ENCODE data around the gene ZCWPW1.
"Not testable (repeated sequence)": the region's sequence is repeated elsewhere in the genome, so short reads cannot be mapped to it uniquely, and the experiment has no call there.

The ZCWPW1 gene

DNA sequence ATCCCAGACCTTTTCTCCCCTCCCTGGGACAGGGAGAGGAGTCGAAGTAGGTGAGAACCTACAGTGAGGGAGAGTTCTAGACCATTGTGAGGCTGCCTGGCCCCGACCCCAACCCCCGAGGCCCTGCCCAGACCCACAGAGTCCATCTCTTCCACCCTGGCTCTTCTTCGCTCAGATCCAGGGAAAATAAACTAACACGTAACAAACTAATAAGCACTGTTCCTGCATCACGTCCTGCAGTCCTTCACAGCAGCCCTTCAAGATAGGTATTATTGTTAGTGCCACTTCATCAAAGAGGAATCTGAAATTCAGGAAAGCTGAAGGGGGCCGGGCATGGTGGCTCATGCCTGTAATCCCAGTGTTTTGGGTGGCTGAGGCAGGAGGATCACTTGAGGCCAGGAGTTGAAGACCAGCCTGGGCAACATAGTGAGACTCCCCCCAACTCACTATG is 35.7 kb upstream of the ZCWPW1 start, which contains the start of gene SPACDR:
SPACDR (minus strand) TSS at position 51 of the 451 bp plus-strand sequence. CDS start 235 bp downstream, outside the sequence.
- Histone ChIP-seq H3K36me3 (replicated peaks) (peaks cover 21% of the 10 kb centered on the region), H3K27me3 (replicated peaks) (no peaks in the 10 kb centered on the region), H3K4me3 (ENCODE audit: low read depth, low read length) (no peak within 1 kb of the TSS), H3K27ac (no peak within 1 kb of the TSS)
- DNase-seq: peak; percentile 27
- TF ChIP-seq, protein P1, sequence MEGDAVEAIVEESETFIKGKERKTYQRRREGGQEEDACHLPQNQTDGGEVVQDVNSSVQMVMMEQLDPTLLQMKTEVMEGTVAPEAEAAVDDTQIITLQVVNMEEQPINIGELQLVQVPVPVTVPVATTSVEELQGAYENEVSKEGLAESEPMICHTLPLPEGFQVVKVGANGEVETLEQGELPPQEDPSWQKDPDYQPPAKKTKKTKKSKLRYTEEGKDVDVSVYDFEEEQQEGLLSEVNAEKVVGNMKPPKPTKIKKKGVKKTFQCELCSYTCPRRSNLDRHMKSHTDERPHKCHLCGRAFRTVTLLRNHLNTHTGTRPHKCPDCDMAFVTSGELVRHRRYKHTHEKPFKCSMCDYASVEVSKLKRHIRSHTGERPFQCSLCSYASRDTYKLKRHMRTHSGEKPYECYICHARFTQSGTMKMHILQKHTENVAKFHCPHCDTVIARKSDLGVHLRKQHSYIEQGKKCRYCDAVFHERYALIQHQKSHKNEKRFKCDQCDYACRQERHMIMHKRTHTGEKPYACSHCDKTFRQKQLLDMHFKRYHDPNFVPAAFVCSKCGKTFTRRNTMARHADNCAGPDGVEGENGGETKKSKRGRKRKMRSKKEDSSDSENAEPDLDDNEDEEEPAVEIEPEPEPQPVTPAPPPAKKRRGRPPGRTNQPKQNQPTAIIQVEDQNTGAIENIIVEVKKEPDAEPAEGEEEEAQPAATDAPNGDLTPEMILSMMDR (IDR thresholded peaks at IDR 0.05; ENCODE audit: low read depth, low read length, missing control alignments): no peak
- in situ Hi-C loops (cut with HindIII; ENCODE audit: low pct_ligation_motif_present, low sequenced_read_pairs): no loop called here

DNA sequence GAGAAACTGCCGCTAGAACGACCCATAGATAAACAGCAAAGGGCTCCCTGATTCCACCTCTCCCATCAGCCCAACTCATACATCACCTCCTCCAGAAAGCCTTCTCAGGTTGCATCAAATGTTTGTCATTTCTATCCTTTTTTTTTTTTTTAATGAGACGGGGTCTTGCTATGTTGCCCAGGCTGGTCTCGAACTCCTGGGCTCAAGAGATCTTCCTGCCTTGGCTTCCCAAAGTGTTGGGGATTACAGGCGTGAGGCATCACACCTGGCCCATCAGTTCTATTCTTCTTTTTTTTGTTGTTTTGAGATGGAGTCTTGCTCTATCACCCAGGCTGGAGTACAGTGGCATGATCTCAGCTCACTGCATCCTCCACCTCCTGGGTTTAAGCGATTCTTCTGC is 28.5 kb upstream of the ZCWPW1 start:
- TF ChIP-seq, protein P1 (IDR thresholded peaks at IDR 0.05; ENCODE audit: low read depth, low read length, missing control alignments): no peak
- Histone ChIP-seq H3K27ac (no peak overlapping the region), H3K4me3 (ENCODE audit: low read depth, low read length) (no peak overlapping the region), H3K36me3 (replicated peaks) (no peaks in the 10 kb centered on the region), H3K27me3 (replicated peaks) (no peaks in the 10 kb centered on the region)
- in situ Hi-C loops (cut with HindIII; ENCODE audit: low pct_ligation_motif_present, low sequenced_read_pairs): no loop called here
- no peak for DNase-seq

DNA sequence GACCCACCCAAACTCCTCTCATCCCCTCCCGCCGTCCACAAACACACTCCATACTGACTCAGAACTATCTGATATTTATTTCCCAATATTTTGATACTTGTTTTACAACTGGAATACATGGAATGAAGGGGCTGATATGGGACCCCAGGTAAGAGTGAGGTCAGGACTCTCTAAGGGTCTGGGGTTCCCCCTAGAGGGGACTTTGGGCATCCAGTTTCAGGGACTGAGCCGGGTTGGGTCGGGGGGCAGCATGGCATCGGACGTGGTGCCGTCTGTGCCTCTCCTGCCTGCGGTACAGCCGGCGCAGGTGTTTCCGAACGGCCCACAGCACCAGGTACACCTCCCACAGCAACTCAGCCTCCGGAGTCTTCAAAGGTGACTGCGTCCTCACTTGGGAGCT is 28.1 kb upstream of the ZCWPW1 start:
- Histone ChIP-seq H3K27ac (no peak overlapping the region), H3K27me3 (replicated peaks) (no peaks in the 10 kb centered on the region), H3K4me3 (ENCODE audit: low read depth, low read length) (no peak overlapping the region), H3K36me3 (replicated peaks) (no peaks in the 10 kb centered on the region)
- TF ChIP-seq, protein P1 (IDR thresholded peaks at IDR 0.05; ENCODE audit: low read depth, low read length, missing control alignments): peak; percentile 21
- in situ Hi-C loops (cut with HindIII; ENCODE audit: low pct_ligation_motif_present, low sequenced_read_pairs): no loop called here
- DNase-seq: no peak

DNA sequence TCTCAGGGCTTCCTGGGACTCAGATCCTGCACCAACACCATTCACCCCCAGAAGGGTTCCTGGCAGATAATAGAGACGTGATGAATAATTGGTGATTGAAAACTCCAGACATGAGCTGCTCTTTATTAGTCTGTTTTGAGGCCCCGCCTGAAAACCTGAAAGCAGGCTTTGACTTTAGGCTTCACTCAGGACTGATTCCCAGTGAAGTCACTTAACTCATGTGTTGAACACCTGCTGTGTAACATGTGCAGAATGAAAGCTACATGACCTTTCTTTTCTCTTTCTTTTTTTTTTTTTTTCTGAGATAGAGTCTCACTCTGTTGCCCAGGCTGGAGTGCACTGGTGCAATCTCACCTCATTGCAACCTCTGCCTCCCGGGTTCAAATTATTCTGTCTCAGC is 26.7 kb upstream of the ZCWPW1 start:
- Histone ChIP-seq H3K27ac (no peak overlapping the region), H3K27me3 (replicated peaks) (no peaks in the 10 kb centered on the region), H3K4me3 (ENCODE audit: low read depth, low read length) (no peak overlapping the region), H3K36me3 (replicated peaks) (no peaks in the 10 kb centered on the region)
- TF ChIP-seq, protein P1 (IDR thresholded peaks at IDR 0.05; ENCODE audit: low read depth, low read length, missing control alignments): no peak
- in situ Hi-C loops (cut with HindIII; ENCODE audit: low pct_ligation_motif_present, low sequenced_read_pairs): no loop called here
- DNase-seq: no peak

DNA sequence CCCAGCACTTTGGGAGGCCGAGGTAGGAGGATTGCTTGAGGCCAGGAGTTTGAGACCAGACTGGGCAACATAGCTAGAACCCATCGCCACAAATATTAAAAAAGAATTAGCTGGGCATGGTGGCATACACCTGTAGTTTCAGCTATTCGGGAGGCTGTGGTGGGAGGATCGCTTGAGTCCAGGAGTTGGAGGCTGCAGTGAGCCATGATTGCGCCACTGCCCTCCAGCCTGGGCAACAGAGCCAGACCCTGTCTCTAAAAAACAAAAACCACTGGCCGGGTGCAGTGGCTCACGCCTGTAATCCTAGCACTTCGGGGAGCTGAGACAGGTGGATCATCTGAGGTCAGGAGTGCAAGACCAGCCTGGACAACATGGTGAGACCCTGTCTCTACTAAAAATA is 25.4 kb upstream of the ZCWPW1 start:
- H3K36me3 ChIP-seq (replicated peaks); DNase-seq; H3K27ac ChIP-seq; H3K27me3 ChIP-seq (replicated peaks); H3K4me3 ChIP-seq (ENCODE audit: low read depth, low read length); in situ Hi-C loops (cut with HindIII; ENCODE audit: low pct_ligation_motif_present, low sequenced_read_pairs): not testable (repeated sequence)

DNA sequence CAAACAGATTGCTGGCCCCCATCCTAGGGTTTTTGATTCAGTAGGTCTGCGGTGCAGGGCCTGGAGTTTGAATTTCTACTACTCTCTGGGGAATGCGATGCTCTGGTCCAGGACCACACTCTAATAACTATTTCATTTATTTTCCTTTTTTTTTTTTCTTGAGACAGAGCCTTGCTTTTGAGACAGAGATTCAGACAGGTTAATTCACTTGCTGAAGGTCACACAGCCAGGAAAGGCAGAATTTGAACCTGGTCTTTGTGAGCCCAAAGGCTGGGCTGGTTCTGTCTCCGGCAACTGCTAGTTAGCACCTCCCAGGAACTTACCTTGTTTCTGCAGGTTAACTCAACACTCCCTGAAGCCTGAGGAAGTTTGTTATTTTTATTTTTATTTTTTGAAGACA is 24.0 kb upstream of the ZCWPW1 start:
- H3K36me3 ChIP-seq (replicated peaks): no peaks in the 10 kb centered on the region
- no peak overlapping the region for H3K4me3 ChIP-seq (ENCODE audit: low read depth, low read length)
- no peaks in the 10 kb centered on the region for H3K27me3 ChIP-seq (replicated peaks)
- H3K27ac ChIP-seq: no peak overlapping the region
- DNase-seq: no peak
- in situ Hi-C loops (cut with HindIII; ENCODE audit: low pct_ligation_motif_present, low sequenced_read_pairs): no loop called here
- TF ChIP-seq, protein P1 (IDR thresholded peaks at IDR 0.05; ENCODE audit: low read depth, low read length, missing control alignments): no peak

Measured in brain microvascular endothelial cell (primary cell).